OCI-LY7 (cell line): ENCODE data around the gene EIF4E3.

ENCODE experiments used
- CTCF ChIP-seq: fragments of 200-600 bp; sonication (generic); conservative IDR thresholded peaks from 2 replicates; pipeline ENCODE4 v1.5.1; 2014; ENCODE audit warnings: mild to moderate bottlenecking, antibody characterized with exemption, low read length, moderate library complexity, mixed read lengths
- EZH2phosphoT487 ChIP-seq: fragments of 200-600 bp; sonication (generic); IDR thresholded peaks from 2 replicates; pipeline ENCODE4 v1.6.1; 2018; ENCODE audit warnings: low read depth, borderline replicate concordance, mild to moderate bottlenecking, mixed run types, antibody characterized with exemption, low read length, moderate library complexity, mixed read lengths

DNA sequence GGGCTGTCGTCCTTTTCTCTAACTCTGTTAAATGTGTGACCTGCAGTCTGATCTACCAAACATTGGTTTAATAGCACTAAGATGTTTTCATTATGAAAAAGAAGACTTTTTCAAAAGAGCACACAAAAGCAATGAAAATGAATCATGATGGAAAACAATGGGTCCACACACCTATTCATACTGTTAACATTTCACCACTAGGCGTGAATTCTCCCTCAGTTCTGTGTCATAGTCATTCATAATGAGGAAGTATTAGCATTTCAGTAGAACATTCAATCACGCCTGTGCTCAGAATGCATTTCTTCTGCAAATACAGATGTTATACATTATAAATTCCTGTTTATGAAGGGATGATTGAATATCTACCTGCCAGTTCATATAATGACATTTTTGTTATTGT is 35.9 kb downstream of the EIF4E3 start:
- TF ChIP-seq CTCF (no peak), EZH2phosphoT487 (no peak)
